HG03460 (cell line): Measurements from ENCODE around the gene TPRA1.

ENCODE experiments used
- ATAC-seq: cut with Tn5 transposase; IDR thresholded peaks from one replicate; pipeline ENCODE4 v1.9.1; 2021; ENCODE audit not compliant: unreplicated experiment

The TPRA1 gene

DNA sequence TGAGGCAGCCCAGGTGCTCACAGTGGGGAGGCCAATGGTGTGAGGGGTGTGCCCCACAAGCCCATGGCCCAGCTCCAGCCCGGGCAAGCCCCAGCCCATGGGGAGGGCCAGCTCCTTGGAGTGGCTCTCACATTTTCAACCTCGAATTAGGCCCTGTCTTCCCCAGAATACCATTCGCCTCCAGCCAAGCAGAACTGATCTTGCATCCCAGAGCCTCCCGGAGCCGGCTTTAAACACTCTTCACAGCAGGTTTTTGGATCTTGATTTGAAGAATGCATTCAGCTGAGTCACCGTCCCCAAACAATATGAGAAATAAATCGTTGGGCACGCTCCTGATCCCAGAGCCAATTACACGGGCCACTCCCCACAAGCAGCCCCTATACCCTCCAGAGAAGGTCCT, 23.7 kb downstream of the TPRA1 start:
- ATAC-seq: no peak

DNA sequence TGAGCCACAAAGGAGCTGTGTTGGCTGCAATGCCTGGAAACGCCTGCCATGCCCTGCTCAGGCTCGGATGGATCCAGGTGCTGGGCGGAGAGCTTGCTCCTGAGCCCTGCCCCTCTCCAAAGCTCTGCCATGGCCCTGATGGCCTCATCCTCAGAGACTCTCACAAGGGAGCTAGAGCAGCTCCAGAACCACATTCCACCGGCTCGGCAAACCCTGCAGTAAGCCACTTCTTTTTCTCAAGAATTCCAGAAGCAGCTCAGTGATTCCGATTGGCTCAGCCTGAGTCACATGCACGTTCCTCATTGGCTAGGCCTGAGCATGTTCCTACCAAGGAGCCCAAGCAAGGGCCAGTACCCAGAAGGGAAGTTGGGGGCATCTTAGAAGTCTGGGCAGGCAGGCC, 24.8 kb downstream of the TPRA1 start:
- no peak for ATAC-seq

DNA sequence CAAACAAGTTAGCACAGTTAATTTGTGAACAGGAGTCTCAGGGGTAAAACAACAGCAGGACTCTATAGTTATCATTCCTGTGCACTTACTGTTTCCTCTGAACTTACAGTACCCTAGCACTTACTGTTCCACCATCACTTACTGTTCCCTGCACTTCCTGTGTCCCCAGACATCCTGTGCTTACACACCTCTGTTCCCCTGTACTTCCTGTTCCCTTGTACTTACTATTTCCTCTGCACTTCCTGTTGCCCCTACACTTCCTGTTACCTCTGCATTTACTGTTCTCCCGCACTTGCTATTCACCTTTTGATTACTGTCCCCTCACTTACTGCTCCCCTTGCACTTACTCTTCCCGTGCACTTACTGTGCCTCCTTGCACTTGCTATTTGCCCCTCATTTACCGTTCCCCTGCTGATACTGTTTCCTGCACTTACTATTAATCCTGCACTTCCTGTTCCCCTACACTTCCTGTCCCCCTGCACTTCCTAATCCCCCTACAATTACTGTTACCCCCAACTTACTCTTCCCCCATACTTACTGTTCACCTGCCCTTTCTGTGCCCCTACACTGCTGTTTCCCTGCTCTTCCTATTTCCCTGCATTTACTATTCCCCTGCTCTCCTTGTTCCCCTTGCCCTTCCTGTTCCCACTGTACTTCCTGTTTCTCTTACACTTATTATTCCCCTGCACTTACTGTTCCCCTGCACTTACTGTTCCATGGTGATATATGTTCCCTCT, 30.3 kb downstream of the TPRA1 start:
- no peak for ATAC-seq

DNA sequence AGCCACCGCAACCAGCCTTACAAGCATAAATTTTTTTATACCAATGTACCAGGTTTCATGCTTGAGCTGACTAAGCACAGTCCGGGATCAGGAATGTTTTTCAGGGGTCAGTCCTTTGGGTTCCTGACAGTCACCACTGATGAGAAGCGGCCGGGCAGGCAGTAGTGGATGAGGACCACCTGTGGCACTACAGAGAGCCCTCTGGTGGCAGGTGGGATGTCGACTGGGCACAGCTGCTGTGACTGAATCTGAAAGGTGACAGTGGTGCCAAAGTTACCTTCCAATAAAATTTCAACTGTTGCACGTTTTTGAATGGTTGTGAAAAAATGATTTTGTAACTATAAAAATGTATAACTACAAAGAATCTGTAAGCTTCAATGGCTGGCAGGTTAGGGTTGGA, 34.0 kb downstream of the TPRA1 start:
- ATAC-seq: no peak

DNA sequence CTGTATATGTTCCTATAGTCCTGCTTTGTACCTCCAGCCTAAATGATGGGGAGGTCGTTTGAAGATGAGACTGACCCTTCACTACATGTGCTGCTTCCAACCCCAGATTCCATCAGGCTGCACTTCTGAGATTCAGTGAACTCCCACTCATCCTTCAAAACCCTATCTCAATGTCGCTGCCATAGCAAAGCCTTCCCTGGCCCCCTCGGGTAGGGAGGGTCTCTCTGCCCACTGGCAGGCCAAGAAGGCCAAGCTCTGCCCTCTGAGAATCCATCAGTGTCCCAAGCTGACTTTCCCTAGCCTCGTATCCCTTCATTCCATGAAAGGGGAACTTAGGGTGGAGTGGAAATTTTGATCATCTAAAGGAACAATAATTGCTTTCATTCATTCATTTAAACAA, 35.4 kb downstream of the TPRA1 start:
- no peak for ATAC-seq

DNA sequence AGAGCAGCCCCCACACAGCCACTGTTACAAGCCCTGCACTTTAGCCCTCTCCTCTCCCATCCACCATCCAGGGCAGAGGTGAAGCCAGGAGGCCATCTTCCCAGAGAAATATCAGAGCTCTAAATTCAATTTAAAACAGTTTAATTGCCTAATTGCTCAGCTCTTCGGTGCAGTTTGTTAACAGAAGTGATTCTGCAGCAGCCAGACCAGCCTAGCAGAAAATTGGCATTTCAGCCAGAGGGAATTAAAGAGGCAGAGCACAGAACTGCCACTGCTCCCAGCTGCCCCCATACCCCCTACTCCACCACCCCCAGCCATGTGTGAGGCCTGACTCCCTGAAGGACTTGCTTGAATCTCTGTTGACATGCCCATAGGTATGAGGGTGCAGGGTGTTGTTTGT, 38.5 kb downstream of the TPRA1 start:
- ATAC-seq: no peak

DNA sequence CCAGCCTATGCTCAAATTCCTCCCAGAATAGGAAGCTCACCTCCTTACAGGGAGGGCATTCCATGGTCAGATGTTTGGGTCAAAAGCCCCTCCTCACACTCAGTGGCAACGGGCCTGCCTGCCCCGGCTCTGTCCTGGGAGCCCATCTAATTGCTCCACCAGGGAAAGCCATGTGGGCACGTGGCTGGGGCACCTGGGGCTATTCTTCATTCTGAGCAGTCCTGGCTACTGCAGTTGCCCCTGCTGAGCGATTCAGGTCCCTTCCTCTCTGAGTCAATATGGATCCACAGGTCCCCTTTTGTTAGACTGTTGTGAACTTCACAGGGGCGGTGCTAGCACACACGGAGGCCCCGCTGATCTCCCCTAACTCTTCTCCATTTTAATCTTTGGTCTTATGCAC, 39.4 kb downstream of the TPRA1 start:
- no peak for ATAC-seq

DNA sequence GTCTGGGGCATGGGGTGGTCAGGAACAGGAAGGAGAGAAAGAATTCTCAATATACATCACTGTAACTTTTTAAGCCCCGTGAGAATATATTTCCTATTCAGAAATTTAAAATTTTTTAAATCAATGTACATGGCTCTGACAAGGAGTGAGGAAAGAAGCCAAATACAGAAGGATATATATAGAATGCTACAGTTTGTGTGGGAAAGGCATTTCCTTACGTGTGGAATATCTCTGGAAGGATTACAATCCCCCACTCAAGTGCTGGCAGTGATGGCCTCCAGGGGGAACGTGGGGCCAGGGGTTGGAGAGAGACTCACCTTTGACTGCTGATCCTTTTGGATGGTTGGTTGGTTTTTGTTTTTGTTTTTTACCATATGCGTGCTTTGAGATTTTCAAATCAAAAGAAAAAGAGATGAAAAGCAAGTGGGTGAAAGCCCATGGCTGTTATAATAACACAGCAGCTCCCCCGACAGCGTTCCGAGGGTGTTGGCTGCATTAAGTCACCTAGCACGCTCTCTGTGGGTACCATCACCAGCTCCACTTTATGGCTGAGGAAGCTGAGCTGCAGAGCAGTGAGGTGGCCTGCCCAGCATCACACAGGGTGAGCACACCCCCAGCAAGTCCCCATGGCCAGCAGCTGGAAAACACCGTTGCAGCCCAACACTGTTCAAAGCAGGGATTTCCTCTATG, 39.9 kb downstream of the TPRA1 start:
- no peak for ATAC-seq

DNA sequence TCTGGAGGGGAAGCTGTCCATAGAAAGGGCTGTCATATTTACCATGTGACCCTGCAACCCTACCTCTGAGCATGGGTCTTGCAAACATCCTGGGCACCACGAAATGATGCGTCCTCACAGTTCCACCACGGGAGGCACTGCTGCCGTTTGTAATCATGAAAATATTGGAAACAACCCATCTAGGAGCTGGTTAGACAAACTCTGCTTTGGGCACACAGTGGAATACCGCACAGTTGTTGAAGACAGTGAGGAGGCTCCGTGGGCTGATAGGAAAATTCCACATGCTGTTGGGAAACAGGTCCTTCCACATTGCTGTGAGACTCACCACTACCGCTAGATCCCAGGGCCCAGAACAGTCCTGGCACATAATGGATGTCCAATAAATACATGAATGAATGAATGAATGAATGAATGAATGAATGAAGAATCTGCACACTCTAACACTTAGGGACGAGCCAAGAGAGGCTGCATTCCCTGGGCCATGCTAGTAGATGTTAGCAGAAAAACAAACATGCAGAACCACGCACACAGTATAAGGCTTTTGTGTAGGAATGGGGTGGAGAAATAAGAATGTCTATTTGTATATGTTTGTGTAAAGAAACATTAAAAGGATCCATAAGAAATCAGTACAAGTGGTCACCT, 40.6 kb downstream of the TPRA1 start:
- ATAC-seq: no peak

DNA sequence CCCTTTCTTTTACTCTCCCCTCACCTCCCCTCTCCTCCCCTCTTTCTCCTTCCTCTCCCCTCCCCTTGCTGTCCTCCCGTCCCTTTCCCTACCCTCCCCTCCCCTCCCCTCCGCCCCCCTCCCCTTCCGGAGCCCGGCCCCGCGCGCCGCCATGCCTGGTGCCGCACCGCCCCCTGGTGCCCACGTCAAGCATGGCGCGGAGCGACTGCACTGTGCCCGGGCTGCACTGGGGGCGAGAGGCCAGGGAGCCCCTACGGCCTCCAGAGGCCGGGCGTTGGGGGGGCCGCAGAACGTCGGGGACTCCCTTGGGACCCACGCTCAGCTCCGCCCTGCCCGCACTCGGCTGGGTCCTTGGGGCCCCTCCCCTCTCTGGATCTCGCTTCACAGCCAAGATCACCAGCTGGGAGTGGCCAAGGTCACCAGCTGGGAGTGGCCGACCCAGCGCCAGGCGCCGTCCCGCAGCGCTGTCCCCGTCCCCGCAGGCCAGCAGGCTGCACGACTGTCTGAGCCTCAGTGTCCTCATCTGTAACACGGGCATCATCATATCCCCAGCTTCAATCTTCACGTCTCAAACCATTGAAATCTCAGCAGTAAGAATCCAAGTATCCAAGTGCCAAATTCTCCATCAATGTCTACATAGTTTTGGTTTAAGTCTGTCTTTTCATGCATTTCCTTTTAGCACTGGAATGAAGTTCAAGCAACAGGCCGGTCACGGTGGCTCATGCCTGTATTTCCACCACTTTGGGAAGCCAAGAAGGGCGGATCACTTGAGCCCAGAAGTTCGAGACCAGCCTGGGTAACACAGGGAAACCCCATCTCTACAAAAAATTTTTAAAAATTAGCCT, 42.5 kb downstream of the TPRA1 start:
- peak; percentile 68 for ATAC-seq

DNA sequence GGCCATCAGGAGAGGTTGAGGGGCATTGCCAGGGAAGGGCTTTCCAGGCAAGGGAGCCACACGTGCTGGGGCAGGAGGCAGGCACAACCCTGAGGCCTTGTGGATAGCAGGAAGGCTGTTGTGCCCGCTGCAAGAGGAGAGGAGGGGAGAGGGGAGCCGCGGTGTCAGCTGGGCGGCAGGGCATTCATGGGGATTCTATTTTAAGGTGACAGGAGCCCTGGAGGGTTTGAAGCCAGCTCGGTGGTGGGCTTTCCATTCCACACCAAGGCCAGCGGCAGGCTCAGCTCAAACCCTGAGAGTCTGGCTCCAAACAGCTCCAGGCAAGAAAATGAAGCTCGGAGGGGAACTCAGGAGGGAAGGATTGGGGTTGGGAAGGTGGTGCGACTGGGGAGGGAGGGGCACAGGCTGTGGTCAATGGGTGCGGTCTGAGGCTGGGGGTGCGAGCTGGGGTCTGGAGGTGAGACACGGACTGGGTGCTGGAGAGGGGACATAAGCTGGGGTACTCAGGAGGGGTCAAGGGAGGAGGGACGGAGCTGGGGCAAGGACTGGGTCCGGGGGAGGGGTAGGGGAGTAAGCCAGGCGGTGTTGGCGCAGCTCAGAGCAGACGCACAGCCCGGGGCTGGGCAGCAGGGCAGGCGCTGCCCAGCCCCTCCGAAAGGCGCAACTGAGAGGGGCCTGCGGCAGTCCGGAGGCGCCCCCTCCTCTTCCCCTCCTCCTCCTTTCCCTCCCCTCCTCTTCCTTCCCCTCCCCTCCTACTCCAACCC, 43.4 kb downstream of the TPRA1 start:
- no peak for ATAC-seq

DNA sequence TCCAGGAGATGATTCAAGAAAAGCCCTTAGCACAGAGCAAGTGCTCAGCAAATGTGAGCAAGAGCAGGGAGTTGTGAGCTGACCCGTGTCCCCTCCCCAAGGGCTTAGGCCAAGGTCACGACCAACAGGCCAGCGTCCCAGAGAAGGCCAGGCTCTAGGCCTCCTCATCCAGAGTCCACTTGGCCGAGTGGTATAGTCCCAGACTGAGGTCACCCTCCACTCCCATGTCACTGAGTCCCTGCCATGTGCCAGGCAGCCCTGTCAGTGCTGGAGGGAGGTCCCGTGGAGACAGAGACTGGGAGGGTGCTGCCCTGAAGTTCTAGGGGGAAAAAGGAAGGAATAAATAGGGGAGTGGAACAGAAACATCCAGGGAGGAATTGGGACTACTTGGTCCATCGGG, 44.0 kb downstream of the TPRA1 start:
- no peak for ATAC-seq

DNA sequence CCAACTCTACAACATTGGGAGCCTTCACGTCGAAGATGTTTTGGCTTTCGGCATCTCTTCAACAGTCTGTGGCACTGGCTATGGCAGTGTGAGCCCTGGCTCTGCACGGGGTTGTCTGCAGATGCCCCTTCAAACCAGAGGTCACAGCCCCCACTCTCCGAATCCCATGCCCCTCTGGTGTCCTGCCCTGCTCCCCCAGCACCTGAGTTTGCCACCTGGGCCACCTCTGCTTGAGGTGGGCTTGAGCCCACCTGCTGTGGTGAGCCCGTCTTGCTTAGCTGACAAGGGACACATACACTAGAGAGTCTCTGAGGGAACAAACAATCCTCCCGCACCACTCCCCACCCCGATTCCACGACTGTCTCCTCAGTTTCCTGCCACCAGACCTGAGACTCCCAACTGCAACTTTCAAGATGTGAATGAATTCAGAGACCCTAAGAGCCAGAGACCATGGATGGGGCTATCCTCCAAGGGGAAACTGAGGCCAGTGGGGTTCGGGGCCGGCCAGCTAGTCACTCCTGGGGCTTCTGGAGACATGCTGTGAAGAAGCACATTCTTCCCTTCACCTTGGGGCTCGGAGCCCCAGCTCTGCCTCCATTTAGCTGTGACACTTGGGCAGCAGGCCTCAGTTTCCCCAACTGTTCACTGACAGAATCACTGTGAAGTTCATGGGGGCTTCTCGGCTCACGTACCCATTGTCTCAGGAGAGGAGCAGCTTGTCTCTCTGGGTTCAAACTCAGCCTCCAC, 44.6 kb downstream of the TPRA1 start:
- no peak for ATAC-seq

DNA sequence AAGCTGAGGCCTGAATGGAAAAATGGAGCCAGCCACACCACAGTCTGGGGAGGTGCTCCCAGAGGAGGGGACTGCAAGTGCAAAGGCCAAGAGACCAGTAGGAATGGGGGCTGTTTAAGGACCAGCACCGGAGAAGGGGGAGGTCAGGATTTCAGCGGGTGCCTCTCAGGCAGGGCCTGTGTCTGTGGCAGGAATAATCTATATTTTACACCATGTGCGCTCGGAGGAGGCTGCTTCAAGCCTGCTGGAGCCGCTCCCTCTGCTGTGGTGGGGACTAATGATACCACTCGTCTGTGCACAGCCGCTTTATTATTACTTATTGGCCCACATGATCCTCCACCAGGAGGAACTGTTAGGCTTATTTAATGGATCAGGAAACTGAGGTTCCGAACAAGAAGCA, 45.3 kb downstream of the TPRA1 start:
- no peak for ATAC-seq

DNA sequence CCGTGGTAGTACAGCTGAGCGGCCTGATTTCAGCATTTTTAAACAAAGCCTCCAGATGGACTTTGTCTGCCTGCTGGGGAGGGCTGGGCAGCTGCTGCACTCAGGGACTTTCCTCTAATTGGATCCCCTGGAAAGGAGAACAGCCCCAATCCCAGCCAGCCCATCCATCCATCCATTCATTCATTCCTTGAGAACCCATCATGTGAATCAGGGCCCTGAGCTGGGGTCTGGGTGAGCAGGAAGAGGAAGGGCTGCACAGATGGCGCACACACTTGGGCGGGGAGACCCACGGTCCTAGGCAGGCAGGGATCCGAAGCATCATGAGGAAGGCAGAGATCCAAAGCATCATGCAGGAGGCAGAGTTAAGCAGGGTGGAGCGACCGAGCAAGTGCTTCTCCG, 45.7 kb downstream of the TPRA1 start:
- ATAC-seq: no peak

DNA sequence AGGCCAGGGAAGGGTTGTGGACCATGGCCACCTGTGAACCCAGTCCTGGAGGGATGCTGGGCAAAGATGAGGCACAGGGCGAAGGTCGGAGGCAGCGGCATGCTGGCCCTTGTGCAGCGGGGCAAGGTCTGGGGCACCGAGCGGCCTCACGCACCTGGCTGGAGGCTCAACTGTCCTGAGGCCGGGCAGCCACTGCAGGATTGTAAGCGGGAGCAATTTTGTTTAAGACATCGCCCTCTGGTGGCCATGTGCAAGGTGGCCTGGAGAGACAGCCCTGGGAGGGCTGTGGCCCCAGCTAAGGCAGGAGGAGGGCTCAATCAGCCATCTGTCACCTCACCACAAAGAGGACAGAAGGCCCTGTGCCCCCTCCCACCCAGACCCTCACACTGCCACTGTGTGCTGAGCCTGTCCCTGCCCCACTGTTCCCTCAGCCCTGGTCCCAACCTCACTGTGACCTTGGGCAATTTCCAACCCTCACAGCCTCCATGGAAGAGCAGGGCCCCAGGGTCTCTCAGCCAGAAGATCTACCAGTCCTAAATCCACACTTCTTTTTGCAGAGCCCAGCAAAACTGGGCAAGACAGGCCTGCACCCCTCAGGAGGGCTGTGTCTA, 46.2 kb downstream of the TPRA1 start:
- ATAC-seq: peak; percentile 53

DNA sequence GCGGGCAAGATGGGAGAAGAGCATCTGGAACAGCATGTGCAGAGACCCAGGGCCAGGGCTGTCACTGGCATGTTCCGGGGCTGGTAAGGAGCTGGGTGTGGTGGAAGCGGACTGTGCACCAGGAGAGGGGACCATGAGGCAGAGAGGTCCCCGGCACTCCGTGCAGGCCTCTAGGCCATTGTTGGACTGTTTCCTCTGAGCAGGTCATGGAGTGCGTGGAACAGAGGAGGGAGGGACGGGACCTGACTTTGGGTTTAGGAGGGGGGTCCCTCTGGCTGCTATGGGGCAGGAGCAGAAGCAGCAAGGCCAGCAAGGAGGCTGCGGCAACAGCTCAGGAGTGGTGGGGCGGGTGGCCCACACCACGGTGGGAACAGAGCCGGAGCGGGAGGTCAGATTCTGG, 47.1 kb downstream of the TPRA1 start:
- ATAC-seq: no peak

DNA sequence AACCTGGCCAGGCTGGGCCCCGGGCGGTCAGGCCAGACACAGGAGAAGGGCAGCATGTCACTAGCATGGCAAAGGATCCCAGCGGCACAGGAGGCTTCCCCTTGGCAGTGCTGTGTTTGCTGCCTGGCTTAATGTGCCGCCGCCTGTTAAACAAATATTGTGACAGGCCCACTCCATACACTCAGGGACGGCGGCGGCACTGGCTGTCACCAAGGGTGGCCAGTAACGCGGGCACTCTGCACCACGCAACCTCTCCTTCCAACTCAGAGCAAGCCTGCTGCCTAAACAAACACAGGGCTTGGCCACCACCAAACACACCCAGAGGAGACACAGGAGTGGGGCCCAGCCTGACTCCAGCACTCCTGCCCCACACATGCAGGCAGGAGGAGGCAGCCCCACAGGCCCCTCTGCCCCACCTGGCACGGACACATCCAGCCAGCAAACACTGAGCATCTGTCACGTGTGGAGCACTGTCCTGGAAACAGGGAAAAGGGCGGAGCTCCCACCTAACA, 48.0 kb downstream of the TPRA1 start:
- no peak for ATAC-seq

DNA sequence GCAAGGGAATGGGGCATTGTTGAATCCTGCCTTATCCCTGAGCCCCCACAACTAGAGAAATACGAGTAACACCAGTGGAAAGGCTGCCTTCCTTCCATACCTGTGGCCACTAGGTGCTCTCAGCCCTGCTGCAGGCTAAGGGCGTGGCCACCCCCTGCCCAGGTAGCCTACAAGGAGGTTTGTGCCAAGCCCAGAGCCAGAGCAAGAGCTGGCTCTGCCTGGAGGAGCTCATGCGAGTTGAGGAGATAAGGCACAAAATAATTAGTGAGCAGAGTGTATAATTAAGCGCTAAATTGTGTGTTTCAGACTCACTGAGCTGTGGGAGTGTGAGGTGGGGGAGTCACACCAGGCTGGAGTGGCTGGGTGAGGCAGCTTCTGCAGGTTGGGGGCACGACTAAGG, 49.2 kb downstream of the TPRA1 start:
- ATAC-seq: no peak
